ENCODE data around the gene CRIM1.

GRCh38 chr2:36329251-36329650 is 26.3 kb upstream of the CRIM1 start:
- TF ChIP-seq ZFX (IDR thresholded peaks at IDR 0.05): no peak
- TF ChIP-seq CTCF (conservative IDR thresholded peaks at IDR 0.05): no peak

All from C4-2B (cell line).